T-helper 2 cell treated with Interferon-gamma antibody and Interleukin-4, amounts not matched to agents 5 μg/mL and 100 μg/mL, for 36 hours (primary cell): ENCODE data around the gene ADAMTS6.

Experiments used
- DNase-seq: peaks from one replicate; pipeline ENCODE4 v3.0.0; 2021; ENCODE audit warnings: low spot score
- H3K27ac Mint-ChIP-seq: one replicate; pipeline ENCODE4 v1.8.0; 2021; ENCODE audit warnings: mild to moderate bottlenecking, mixed read lengths
- H3K27me3 Mint-ChIP-seq: one replicate; pipeline ENCODE4 v1.8.0; 2021; ENCODE audit warnings: low read depth, mixed read lengths
- H3K36me3 Mint-ChIP-seq: one replicate; pipeline ENCODE4 v1.8.0; 2021; ENCODE audit warnings: low read depth, mixed read lengths
- H3K4me1 Mint-ChIP-seq: one replicate; pipeline ENCODE4 v1.8.0; 2021; ENCODE audit warnings: low read depth, mixed read lengths
- H3K4me3 Mint-ChIP-seq: one replicate; pipeline ENCODE4 v1.8.0; 2022; ENCODE audit warnings: mild to moderate bottlenecking, moderate library complexity, mixed read lengths
- H3K9me3 Mint-ChIP-seq: one replicate; pipeline ENCODE4 v1.8.0; 2021; ENCODE audit warnings: mixed read lengths

ADAMTS6 gene

GRCh38 chr5:65271906-65272305, 209.8 kb downstream of the ADAMTS6 start:
- DNase-seq: no peak
- no peak overlapping the region for H3K4me3 Mint-ChIP-seq
- H3K27me3 Mint-ChIP-seq: no peaks in the 10 kb centered on the region
- H3K9me3 Mint-ChIP-seq: no peaks in the 10 kb centered on the region
- no peak overlapping the region for H3K27ac Mint-ChIP-seq
- H3K36me3 Mint-ChIP-seq: no peaks in the 10 kb centered on the region
- no peaks in the 10 kb centered on the region for H3K4me1 Mint-ChIP-seq

GRCh38 chr5:65268525-65268924, 213.2 kb downstream of the ADAMTS6 start:
- Mint-ChIP-seq H3K9me3 (no peaks in the 10 kb centered on the region), H3K4me3 (no peak overlapping the region), H3K4me1 (no peaks in the 10 kb centered on the region), H3K27me3 (peaks cover 3% of the 10 kb centered on the region), H3K27ac (no peak overlapping the region), H3K36me3 (no peaks in the 10 kb centered on the region)
- no peak for DNase-seq

- H3K4me1 Mint-ChIP-seq: no peaks in the 10 kb centered on the region
- no peak for DNase-seq
- H3K36me3 Mint-ChIP-seq: no peaks in the 10 kb centered on the region
- H3K9me3 Mint-ChIP-seq: no peaks in the 10 kb centered on the region
- no peak overlapping the region for H3K27ac Mint-ChIP-seq
- peaks cover 3% of the 10 kb centered on the region for H3K27me3 Mint-ChIP-seq
- no peak overlapping the region for H3K4me3 Mint-ChIP-seq
Observed at GRCh38 chr5:65264420-65264819, 217.3 kb downstream of the ADAMTS6 start.

GRCh38 chr5:65263321-65263720, 218.4 kb downstream of the ADAMTS6 start:
- peaks cover 3% of the 10 kb centered on the region for H3K27me3 Mint-ChIP-seq
- H3K4me3 Mint-ChIP-seq: no peak overlapping the region
- H3K4me1 Mint-ChIP-seq: no peaks in the 10 kb centered on the region
- H3K36me3 Mint-ChIP-seq: no peaks in the 10 kb centered on the region
- H3K9me3 Mint-ChIP-seq: no peaks in the 10 kb centered on the region
- DNase-seq: no peak
- no peak overlapping the region for H3K27ac Mint-ChIP-seq

GRCh38 chr5:65262649-65263059, 219.1 kb downstream of the ADAMTS6 start:
- Mint-ChIP-seq H3K27me3 (peaks cover 3% of the 10 kb centered on the region), H3K4me1 (no peaks in the 10 kb centered on the region), H3K27ac (no peak overlapping the region), H3K9me3 (no peaks in the 10 kb centered on the region), H3K4me3 (no peak overlapping the region), H3K36me3 (no peaks in the 10 kb centered on the region)
- DNase-seq: no peak

- no peak for DNase-seq
- no peak overlapping the region for H3K27ac Mint-ChIP-seq
- H3K4me1 Mint-ChIP-seq: no peaks in the 10 kb centered on the region
- no peaks in the 10 kb centered on the region for H3K9me3 Mint-ChIP-seq
- H3K36me3 Mint-ChIP-seq: no peaks in the 10 kb centered on the region
- H3K27me3 Mint-ChIP-seq: peaks cover 3% of the 10 kb centered on the region
- no peak overlapping the region for H3K4me3 Mint-ChIP-seq
Observed at GRCh38 chr5:65262096-65262495, 219.6 kb downstream of the ADAMTS6 start.

GRCh38 chr5:65261499-65261898, 220.2 kb downstream of the ADAMTS6 start:
- Mint-ChIP-seq H3K36me3 (no peaks in the 10 kb centered on the region), H3K27ac (no peak overlapping the region), H3K9me3 (no peaks in the 10 kb centered on the region), H3K4me1 (no peaks in the 10 kb centered on the region), H3K27me3 (peaks cover 3% of the 10 kb centered on the region), H3K4me3 (no peak overlapping the region)
- DNase-seq: no peak

GRCh38 chr5:65255294-65255693, 226.4 kb downstream of the ADAMTS6 start:
- H3K27ac Mint-ChIP-seq: no peak overlapping the region
- no peak overlapping the region for H3K4me3 Mint-ChIP-seq
- no peaks in the 10 kb centered on the region for H3K36me3 Mint-ChIP-seq
- DNase-seq: no peak
- H3K27me3 Mint-ChIP-seq: no peaks in the 10 kb centered on the region
- H3K4me1 Mint-ChIP-seq: no peaks in the 10 kb centered on the region
- no peaks in the 10 kb centered on the region for H3K9me3 Mint-ChIP-seq

- H3K9me3 Mint-ChIP-seq: no peaks in the 10 kb centered on the region
- DNase-seq: no peak
- H3K27ac Mint-ChIP-seq: no peak overlapping the region
- no peak overlapping the region for H3K4me3 Mint-ChIP-seq
- H3K4me1 Mint-ChIP-seq: no peaks in the 10 kb centered on the region
- no peaks in the 10 kb centered on the region for H3K27me3 Mint-ChIP-seq
- H3K36me3 Mint-ChIP-seq: no peaks in the 10 kb centered on the region
Observed at GRCh38 chr5:65252977-65253376, 228.7 kb downstream of the ADAMTS6 start.

- Mint-ChIP-seq H3K27me3 (no peaks in the 10 kb centered on the region), H3K9me3 (no peaks in the 10 kb centered on the region), H3K27ac (no peak overlapping the region), H3K36me3 (no peaks in the 10 kb centered on the region), H3K4me3 (no peak overlapping the region), H3K4me1 (no peaks in the 10 kb centered on the region)
- no peak for DNase-seq
Observed at GRCh38 chr5:65248896-65249295, 232.8 kb downstream of the ADAMTS6 start.

- no peaks in the 10 kb centered on the region for H3K27me3 Mint-ChIP-seq
- no peak overlapping the region for H3K4me3 Mint-ChIP-seq
- H3K9me3 Mint-ChIP-seq: no peaks in the 10 kb centered on the region
- H3K36me3 Mint-ChIP-seq: no peaks in the 10 kb centered on the region
- DNase-seq: no peak
- no peaks in the 10 kb centered on the region for H3K4me1 Mint-ChIP-seq
- H3K27ac Mint-ChIP-seq: no peak overlapping the region
Observed at GRCh38 chr5:65247594-65247993, 234.1 kb downstream of the ADAMTS6 start.

GRCh38 chr5:65246741-65247140, 235.0 kb downstream of the ADAMTS6 start:
- no peaks in the 10 kb centered on the region for H3K27me3 Mint-ChIP-seq
- DNase-seq: no peak
- no peak overlapping the region for H3K4me3 Mint-ChIP-seq
- no peaks in the 10 kb centered on the region for H3K4me1 Mint-ChIP-seq
- no peaks in the 10 kb centered on the region for H3K36me3 Mint-ChIP-seq
- no peaks in the 10 kb centered on the region for H3K9me3 Mint-ChIP-seq
- H3K27ac Mint-ChIP-seq: no peak overlapping the region

GRCh38 chr5:65244031-65244430, 237.7 kb downstream of the ADAMTS6 start:
- H3K27me3 Mint-ChIP-seq: no peaks in the 10 kb centered on the region
- H3K9me3 Mint-ChIP-seq: no peaks in the 10 kb centered on the region
- no peak overlapping the region for H3K27ac Mint-ChIP-seq
- no peaks in the 10 kb centered on the region for H3K36me3 Mint-ChIP-seq
- no peak for DNase-seq
- H3K4me3 Mint-ChIP-seq: no peak overlapping the region
- no peaks in the 10 kb centered on the region for H3K4me1 Mint-ChIP-seq

GRCh38 chr5:65243161-65243560, 238.6 kb downstream of the ADAMTS6 start:
- no peak for DNase-seq
- Mint-ChIP-seq H3K4me3 (no peak overlapping the region), H3K4me1 (no peaks in the 10 kb centered on the region), H3K27me3 (no peaks in the 10 kb centered on the region), H3K36me3 (no peaks in the 10 kb centered on the region), H3K27ac (no peak overlapping the region), H3K9me3 (no peaks in the 10 kb centered on the region)

GRCh38 chr5:65229841-65230240, 251.9 kb downstream of the ADAMTS6 start:
- no peak overlapping the region for H3K27ac Mint-ChIP-seq

More at GRCh38 chr5:65229841-65230240, 251.9 kb downstream of the ADAMTS6 start:
- H3K36me3 Mint-ChIP-seq: no peaks in the 10 kb centered on the region
- no peak for DNase-seq
- H3K27me3 Mint-ChIP-seq: no peaks in the 10 kb centered on the region
- no peak overlapping the region for H3K4me3 Mint-ChIP-seq
- peaks cover 24% of the 10 kb centered on the region for H3K9me3 Mint-ChIP-seq
- no peaks in the 10 kb centered on the region for H3K4me1 Mint-ChIP-seq
